ENCODE data around the gene ZDHHC11.
"Not testable (repeated sequence)": the region's sequence is repeated elsewhere in the genome, so short reads cannot be mapped to it uniquely, and the experiment has no call there.

Gene ZDHHC11

DNA sequence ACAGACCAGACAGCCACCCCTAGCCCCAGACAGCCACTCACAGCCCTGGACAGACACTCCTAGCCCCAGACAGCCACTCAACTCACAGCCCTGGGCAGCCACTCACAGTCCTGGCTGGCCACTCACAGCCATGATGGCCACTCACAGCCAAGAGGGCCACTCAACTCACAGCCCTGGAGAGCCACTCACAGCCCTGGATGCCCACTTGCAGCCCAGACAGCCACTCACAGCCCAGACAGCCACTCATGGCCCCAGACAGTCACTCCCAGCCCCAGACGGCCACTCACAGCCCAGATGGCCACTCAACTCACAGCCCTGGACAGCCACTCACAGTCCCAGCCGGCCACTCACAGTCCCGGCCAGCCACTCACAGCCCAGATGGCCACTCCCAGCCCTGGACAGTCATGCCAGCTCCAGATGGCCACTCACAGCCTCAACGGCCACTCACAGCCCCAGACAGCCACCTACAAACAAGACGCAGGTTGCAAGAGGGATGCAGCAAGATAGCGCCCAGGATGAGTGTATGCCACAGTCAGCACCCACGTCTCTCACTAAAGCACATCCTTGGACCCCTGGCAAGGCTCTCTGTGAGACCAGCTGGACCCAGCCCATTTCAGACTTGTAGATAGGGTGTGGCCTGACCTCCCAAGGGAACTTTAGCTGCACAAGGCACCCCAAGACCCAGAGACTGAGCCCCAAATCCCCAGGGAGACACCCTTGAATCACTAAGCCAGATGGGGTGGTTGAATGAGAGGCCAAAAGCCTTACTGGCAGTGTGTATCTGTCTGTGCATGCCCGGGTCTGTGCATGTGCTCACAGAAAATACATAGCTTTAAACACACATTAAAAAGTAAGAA is 88.7 kb downstream of the ZDHHC11 start:
- DNase-seq (ENCODE audit: low read depth): no peak

DNA sequence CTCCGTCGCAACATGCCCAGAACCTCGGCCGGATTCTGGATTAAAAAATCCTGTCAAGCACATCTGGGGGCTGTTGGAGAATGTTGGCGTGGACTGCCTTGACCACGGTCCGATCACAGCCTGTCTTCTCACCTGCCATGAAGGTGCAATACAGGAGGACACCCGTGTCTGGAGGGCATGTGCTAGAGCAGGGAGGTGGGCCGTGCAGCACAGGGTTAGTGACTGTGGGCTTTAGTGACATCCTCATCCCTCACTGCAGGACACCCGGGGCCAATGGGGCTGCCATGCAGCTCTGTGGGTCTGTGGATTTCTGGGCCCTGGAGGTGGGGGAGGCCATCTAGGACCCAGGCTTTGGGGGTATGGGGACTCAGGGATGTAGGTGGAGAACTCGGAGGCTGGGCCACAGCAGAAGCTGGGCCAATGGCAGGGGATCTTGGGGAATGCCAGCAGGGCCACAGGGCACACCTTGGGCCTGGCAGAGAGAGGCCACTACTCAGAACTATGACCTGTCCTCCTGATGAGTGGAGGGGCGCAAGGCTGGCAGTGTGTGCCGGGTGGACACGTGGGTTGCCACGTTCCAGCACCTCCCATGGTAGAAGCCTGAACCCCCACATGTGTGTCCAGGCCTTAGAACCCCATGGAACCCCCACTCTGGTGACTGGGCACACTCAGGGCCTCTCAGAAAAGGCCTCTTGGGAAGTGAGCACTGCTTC is 89.6 kb downstream of the ZDHHC11 start:
- DNase-seq (ENCODE audit: low read depth): no peak

DNA sequence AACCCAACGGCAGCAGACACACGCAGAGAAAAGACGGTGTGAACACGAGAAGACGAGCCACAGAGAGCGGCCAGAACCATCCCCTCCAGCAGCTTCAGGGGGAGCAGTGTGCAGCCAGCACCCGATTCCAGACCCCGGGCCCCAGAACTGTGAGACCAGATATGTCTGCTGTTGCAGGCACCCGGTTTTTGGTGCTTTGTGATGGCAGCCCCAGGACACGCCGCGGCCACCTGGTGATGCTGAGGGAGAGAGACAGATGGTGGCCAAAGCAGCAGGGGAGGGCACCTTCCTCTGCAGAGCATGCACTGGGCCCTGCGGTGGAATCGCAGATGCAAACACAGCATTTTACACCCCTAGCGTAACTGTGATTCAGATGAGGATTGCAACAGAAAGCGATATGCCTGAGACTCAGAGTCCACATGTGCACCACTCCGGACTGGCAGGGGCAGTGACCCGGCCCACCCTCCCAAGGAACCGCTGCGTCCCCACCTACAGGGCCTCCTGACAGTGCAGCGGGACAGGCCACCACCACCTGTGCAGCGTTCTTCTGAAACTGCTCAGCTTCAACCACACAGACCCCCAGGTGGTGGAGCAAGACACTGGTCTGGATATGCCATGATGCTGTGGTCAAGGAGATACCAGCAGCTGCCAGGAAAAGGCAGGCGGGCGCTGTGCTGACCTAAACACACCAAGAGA is 90.3 kb downstream of the ZDHHC11 start:
- DNase-seq (ENCODE audit: low read depth): no peak

GRCh38 chr5:759781-760362 is 90.9 kb downstream of the ZDHHC11 start:
- no peak for DNase-seq (ENCODE audit: low read depth)

- DNase-seq (ENCODE audit: low read depth): peak; percentile 45
Observed at GRCh38 chr5:759111-759751, 91.6 kb downstream of the ZDHHC11 start.

- DNase-seq (ENCODE audit: low read depth): no peak
Observed at GRCh38 chr5:758698-759053, 92.1 kb downstream of the ZDHHC11 start.

DNA sequence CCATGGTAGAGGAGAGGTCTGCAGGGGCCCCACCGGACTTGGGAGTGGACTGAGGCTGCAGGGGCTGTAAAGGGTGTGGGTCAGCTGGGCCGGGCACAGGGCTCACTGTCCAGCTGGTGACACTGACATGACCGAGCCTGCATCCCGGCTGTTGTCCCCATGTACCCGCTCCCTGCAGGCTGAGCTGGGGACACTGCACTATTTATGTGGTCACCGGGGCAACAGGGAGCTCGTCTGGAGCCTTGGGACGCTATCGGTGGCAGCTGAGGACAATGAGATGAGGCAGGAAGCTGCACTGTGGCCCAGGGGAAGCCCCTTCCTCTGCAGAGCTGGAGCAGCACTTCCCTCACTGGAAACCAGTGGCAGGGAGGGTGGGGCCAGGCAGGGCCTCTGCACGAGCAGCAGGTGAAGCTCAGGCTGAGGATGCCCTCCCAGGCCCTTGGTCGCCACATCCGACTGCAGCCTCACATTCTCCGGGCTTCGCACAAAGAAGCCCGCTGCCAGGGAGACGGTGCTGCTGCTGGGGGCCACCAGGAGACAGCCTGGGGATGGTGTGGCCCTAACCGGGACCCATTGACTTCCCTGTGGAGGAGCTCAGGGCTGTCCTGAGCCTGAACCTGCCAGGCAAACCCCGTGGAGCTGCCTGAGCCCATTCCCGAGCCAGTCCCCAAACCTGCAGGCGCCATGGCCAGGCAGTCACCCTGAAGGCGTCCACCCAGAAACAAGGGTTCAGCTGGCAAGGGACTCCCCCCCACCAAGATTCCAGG is 92.7 kb downstream of the ZDHHC11 start:
- no peak for DNase-seq (ENCODE audit: low read depth)

GRCh38 chr5:757346-757930 is 93.3 kb downstream of the ZDHHC11 start:
- no peak for DNase-seq (ENCODE audit: low read depth)

- DNase-seq (ENCODE audit: low read depth): no peak
Observed at GRCh38 chr5:756865-757345, 93.9 kb downstream of the ZDHHC11 start.

- DNase-seq (ENCODE audit: low read depth): no peak
Observed at GRCh38 chr5:756171-756570, 94.6 kb downstream of the ZDHHC11 start.

GRCh38 chr5:754143-754632 is 96.6 kb downstream of the ZDHHC11 start:
- not testable (repeated sequence) for DNase-seq (ENCODE audit: low read depth)

DNA sequence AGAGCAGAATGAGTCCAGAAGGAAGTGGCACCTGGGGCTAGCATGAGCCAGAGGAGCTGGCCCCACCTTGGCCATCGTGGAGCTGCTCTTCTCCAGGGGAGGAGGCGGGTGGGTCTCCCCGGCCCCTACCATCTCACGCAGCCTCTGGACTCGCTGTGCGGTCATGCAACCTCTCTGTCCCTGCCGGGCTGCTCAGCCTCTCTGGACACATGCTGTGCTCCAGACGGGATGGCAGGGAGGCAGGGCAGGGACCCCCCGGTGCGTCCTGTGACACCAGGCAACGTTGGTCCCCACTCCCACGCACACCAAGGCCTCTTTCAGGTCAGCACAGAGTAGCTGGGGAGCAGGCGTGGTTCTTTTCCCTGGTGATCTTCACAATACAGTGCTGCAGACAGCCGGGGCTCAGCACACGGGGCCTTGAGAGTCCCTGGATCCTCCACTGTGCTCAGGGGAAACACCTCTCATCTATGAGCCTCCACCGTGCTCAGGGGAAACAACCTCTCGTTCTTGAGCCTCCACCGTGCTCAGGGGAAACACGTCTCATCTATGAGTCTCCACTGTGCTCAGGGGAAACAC is 97.1 kb downstream of the ZDHHC11 start:
- not testable (repeated sequence) for DNase-seq (ENCODE audit: low read depth)

DNA sequence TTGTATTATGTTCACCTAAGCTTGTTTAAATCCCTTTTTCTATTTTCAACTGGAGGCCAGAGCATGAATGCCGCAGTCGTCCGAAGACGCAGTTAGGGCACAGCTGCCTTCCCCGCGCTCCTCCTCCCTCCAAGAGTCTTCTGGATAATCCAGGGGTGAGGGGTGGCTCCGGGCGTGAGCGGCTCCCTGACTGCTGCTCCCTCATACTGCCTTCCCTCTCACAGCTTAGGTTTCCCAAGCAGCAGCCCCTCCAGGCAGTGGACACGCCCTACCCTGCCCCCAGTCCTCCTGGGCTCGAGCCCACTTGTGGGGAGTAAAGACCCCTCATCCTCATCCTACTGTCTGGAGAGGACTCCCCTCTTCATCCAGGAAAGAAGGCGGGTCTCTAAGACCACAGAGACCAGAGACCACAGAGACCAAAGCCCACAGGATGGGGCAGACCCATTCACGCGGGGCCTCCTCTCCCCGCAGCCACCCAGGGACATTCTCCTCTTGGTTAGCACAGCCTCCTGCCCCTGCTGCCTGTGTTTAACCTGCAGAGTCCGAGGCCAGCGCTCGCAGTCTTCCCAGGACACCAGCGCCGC is 98.2 kb downstream of the ZDHHC11 start:
- DNase-seq (ENCODE audit: low read depth): not testable (repeated sequence)

GRCh38 chr5:751992-752391 is 98.8 kb downstream of the ZDHHC11 start:
- DNase-seq (ENCODE audit: low read depth): not testable (repeated sequence)

- no peak for DNase-seq (ENCODE audit: low read depth)
Observed at GRCh38 chr5:751496-751895, 99.3 kb downstream of the ZDHHC11 start.

- not testable (repeated sequence) for DNase-seq (ENCODE audit: low read depth)
Observed at GRCh38 chr5:750226-750625, 100.6 kb downstream of the ZDHHC11 start.

GRCh38 chr5:749101-749670 is 101.6 kb downstream of the ZDHHC11 start:
- DNase-seq (ENCODE audit: low read depth): no peak

DNA sequence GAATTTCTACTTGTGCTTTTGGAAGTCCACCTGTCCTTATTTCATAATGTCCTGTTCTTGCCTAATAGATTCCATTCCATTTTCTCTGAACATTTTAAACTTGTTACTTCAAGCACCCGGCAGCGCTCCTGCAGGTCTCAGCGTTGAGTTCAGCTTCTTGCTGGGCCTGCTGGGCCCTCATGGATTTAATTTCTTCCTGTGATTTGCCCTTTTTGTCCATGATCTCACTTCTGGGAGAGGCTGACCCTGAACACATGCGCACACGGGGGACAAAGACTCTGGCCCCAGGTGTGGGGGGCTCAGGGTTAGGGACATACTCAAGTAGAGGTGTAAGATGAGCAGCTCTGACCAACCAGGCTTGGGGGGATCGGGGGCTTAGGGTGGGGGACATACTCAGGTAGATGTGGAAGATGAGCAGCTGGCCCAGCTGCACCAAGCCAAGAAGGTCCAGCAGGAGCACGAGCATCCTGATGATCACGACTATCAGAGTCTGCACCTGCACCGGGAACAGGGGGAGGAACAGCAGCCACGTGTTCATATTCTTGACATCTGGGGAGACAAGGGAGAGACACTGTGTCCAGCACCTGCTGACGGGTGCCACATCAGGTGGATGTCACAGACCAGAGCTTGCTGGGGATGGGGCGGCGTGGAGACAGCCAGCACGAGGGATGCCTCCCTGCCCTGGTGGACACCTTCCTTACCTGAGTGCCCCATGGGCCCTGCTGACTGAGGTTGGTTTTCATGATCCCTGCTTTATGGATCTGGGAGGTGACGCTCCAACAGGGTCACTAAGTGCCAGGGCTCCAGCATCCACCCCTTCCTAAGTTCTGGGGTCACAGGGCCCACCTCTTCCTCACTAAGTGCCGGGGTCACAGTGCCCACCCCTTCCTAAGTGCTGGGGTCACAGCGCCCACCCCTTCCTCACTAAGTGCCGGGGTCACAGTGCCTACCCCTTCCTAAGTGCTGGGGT is 102.5 kb downstream of the ZDHHC11 start:
- not testable (repeated sequence) for DNase-seq (ENCODE audit: low read depth)
